ENCODE results near the gene UBL3. TPM values are rescaled to one million over a fixed set of nuclear protein-coding genes. Genes with fewer than 3 reads are reported as not detected.

The UBL3 gene
- total RNA-seq, 1 experiment from 2014 or later: 19.0 TPM

- no peak overlapping the region for H3K9ac ChIP-seq (ENCODE audit: extremely low read depth, insufficient read length, low read length)
- no peak overlapping the region for H3K56ac ChIP-seq (ENCODE audit: insufficient read length, low read depth, low read length)
- H3K23ac ChIP-seq (ENCODE audit: insufficient read length, low read depth, low read length): no peak overlapping the region
- no peak for DNase-seq
- no peak overlapping the region for H2BK20ac ChIP-seq (ENCODE audit: low read depth, low read length, poor library complexity, severe bottlenecking)
- H3K9me3 ChIP-seq (ENCODE audit: control insufficient read depth, low read depth, low read length): no peaks in the 10 kb centered on the region
- no peak overlapping the region for H3K14ac ChIP-seq (ENCODE audit: insufficient read depth, low read length)
- Mint-ChIP-seq H3K9me3 (no peaks in the 10 kb centered on the region; a peak in 1 of 5 replicates), H3K4me3 (no peak overlapping the region), H3K4me1 (peaks cover 64 to 74% of the 10 kb centered on the region in 2 experiments), H3K27ac (no peak overlapping the region), H3K27me3 (ENCODE audit: low read depth) (no peaks in the 10 kb centered on the region), H3K36me3 (ENCODE audit: insufficient read depth in 1 of 3, low read depth in 3 of 3) (no peaks in the 10 kb centered on the region; a peak in 1 of 7 replicates)
- H3K18ac ChIP-seq (ENCODE audit: insufficient read length, low read depth, low read length): no peak overlapping the region
- H3K23me2 ChIP-seq (ENCODE audit: insufficient read length, low read depth, low read length, poor library complexity, severe bottlenecking): peaks cover 6% of the 10 kb centered on the region
- no peaks in the 10 kb centered on the region for H3K27me3 ChIP-seq (ENCODE audit: insufficient read depth, low read length)
- H2BK12ac ChIP-seq (ENCODE audit: insufficient read length, low read depth, low read length): no peak overlapping the region
- no peak overlapping the region for H4K5ac ChIP-seq (ENCODE audit: insufficient read length, low read depth, low read length)
- H2BK15ac ChIP-seq (ENCODE audit: low read depth, low read length): no peak overlapping the region
- no peak overlapping the region for H3K4ac ChIP-seq (ENCODE audit: low read depth, low read length)
- H4K8ac ChIP-seq (replicated peaks; ENCODE audit: insufficient read length, low read depth, low read length): no peak overlapping the region
- peaks cover 16% of the 10 kb centered on the region; the same call in 1 of the 2 replicates for H3K79me2 ChIP-seq (ENCODE audit: insufficient read depth, low read length)
- H3K4me2 ChIP-seq (ENCODE audit: insufficient read depth, insufficient read length, low read length): no peak overlapping the region
- no peak overlapping the region for H2BK5ac ChIP-seq (ENCODE audit: insufficient read length, low read length)
- H2AK5ac ChIP-seq (ENCODE audit: insufficient read length, low read length): no peak overlapping the region
- WGBS (ENCODE audit: extremely low coverage, insufficient read length, low lambda C conversion rate): no CpG with 5 or more reads among the region's 1 CpG
- no peak for TF ChIP-seq CTCF (conservative IDR thresholded peaks at IDR 0.05)
- H3K27ac ChIP-seq (ENCODE audit: insufficient read length, low read depth, low read length): no peak overlapping the region
- no peak overlapping the region for H2BK120ac ChIP-seq (ENCODE audit: low read depth, low read length, poor library complexity, severe bottlenecking)
- no peaks in the 10 kb centered on the region for H3K79me1 ChIP-seq (ENCODE audit: insufficient read depth, low read depth, low read length, poor library complexity, severe bottlenecking)
- H2AFZ ChIP-seq (ENCODE audit: low read length): no peak overlapping the region
- no peaks in the 10 kb centered on the region for H4K20me1 ChIP-seq (ENCODE audit: control insufficient read depth, insufficient read depth, insufficient read length)
- H3T11ph ChIP-seq (ENCODE audit: low read length): no peak overlapping the region
- H3K4me1 ChIP-seq (ENCODE audit: insufficient read depth, low read length): peaks cover 5% of the 10 kb centered on the region; the same call in 1 of the 2 replicates
- H4K91ac ChIP-seq (ENCODE audit: insufficient read length, low read depth, low read length): no peak overlapping the region
These were observed 6.0 kb downstream of the UBL3 start for GRCh38 chr13:29844441-29844840.
